ENCODE measurements around the gene SRXN1. TPM values are rescaled to one million over a fixed set of nuclear protein-coding genes. Genes with fewer than 3 reads are reported as not detected.

SRXN1 gene
- total and polyA plus RNA-seq, 2 donors from 2014 or later = 17.4 to 51.1 TPM

GRCh38 chr20:637559-637958, 15.4 kb downstream of the SRXN1 start:
- TF ChIP-seq CTCF (IDR thresholded peaks at IDR 0.05; ENCODE audit: borderline replicate concordance, extremely low read depth, insufficient read depth) = no peak
- intact Hi-C loops (cut with DNase I) = no loop called here

GRCh38 chr20:635893-636338, 17.1 kb downstream of the SRXN1 start:
- Histone ChIP-seq H3K27me3 (ENCODE audit: control insufficient read depth, insufficient read depth, low read length) (no peaks in the 10 kb centered on the region), H3K4me3 (ENCODE audit: low read length in 3 of 3) (no peak overlapping the region), H3K9me3 (ENCODE audit: control insufficient read depth in 2 of 3, insufficient read depth in 1 of 3, low read length in 3 of 3) (no peaks in the 10 kb centered on the region), H3K4me1 (ENCODE audit: control insufficient read depth in 2 of 3, insufficient read depth in 2 of 3, low read depth in 1 of 3, low read length in 3 of 3) (no peaks in the 10 kb centered on the region), H3K9ac (ENCODE audit: low read length in 3 of 3) (no peak overlapping the region), H3K27ac (ENCODE audit: low read depth in 2 of 2, low read length in 2 of 2) (no peak overlapping the region), H3K36me3 (ENCODE audit: control insufficient read depth in 2 of 3, insufficient read depth in 3 of 3, low read length in 3 of 3) (no peaks in the 10 kb centered on the region)
- DNase-seq = no peak
- intact Hi-C loops (cut with DNase I) = no loop called here
- TF ChIP-seq CTCF (IDR thresholded peaks at IDR 0.05; ENCODE audit: borderline replicate concordance, extremely low read depth, insufficient read depth) = no peak
- FAIRE-seq = no peak

More at GRCh38 chr20:637559-637958, 15.4 kb downstream of the SRXN1 start:
- no peaks in the 10 kb centered on the region for H3K4me1 ChIP-seq (ENCODE audit: control insufficient read depth in 2 of 3, insufficient read depth in 2 of 3, low read depth in 1 of 3, low read length in 3 of 3)
- H3K36me3 ChIP-seq (ENCODE audit: control insufficient read depth in 2 of 3, insufficient read depth in 3 of 3, low read length in 3 of 3) = no peaks in the 10 kb centered on the region
- H3K4me3 ChIP-seq (ENCODE audit: low read length in 3 of 3) = no peak overlapping the region
- no peak for FAIRE-seq
- H3K27ac ChIP-seq (ENCODE audit: low read depth in 2 of 2, low read length in 2 of 2) = no peak overlapping the region
- no peak for DNase-seq
- H3K9ac ChIP-seq (ENCODE audit: low read length in 3 of 3) = no peak overlapping the region
- H3K27me3 ChIP-seq (ENCODE audit: control insufficient read depth, insufficient read depth, low read length) = no peaks in the 10 kb centered on the region
- no peaks in the 10 kb centered on the region for H3K9me3 ChIP-seq (ENCODE audit: control insufficient read depth in 2 of 3, insufficient read depth in 1 of 3, low read length in 3 of 3)

- Histone ChIP-seq H3K9ac (ENCODE audit: low read length in 3 of 3) (no peak overlapping the region), H3K9me3 (ENCODE audit: control insufficient read depth in 2 of 3, insufficient read depth in 1 of 3, low read length in 3 of 3) (no peaks in the 10 kb centered on the region), H3K4me1 (ENCODE audit: control insufficient read depth in 2 of 3, insufficient read depth in 2 of 3, low read depth in 1 of 3, low read length in 3 of 3) (no peaks in the 10 kb centered on the region), H3K27ac (ENCODE audit: low read depth in 2 of 2, low read length in 2 of 2) (no peak overlapping the region), H3K36me3 (ENCODE audit: control insufficient read depth in 2 of 3, insufficient read depth in 3 of 3, low read length in 3 of 3) (no peaks in the 10 kb centered on the region), H3K27me3 (ENCODE audit: control insufficient read depth, insufficient read depth, low read length) (no peaks in the 10 kb centered on the region), H3K4me3 (ENCODE audit: low read length in 3 of 3) (no peak overlapping the region)
- DNase-seq = no peak
- no peak for FAIRE-seq
- intact Hi-C loops (cut with DNase I) = no loop called here
- TF ChIP-seq CTCF (IDR thresholded peaks at IDR 0.05; ENCODE audit: borderline replicate concordance, extremely low read depth, insufficient read depth) = no peak
These were observed 17.7 kb downstream of the SRXN1 start for GRCh38 chr20:635028-635892.
